HepG2 (cell line): ENCODE measurements around the gene SPINK7. TPM values are rescaled to one million over a fixed set of nuclear protein-coding genes. Genes with fewer than 3 reads are reported as not detected.

Experiments used
- ATAC-seq: fragments of 200-7000 bp; cut with Tn5 transposase; 3 replicates; pipeline ENCODE4 v1.9.1; 2020; ENCODE audit warnings: mild to moderate bottlenecking, moderate library complexity
- BruUV-seq: library from RNA; stranded (reverse); fragments of 400-500 nt; replicated peaks from 2 replicates; lab custom pipeline; 2021; lab: Mats Ljungman, UMichigan
- CTCF ChIA-PET: fragments of 300-600 bp; formaldehyde crosslinking; extraction: SDS; loops from one replicate; lab custom pipeline; 2021; ENCODE audit warnings: low total read pairs, inconsistent platforms, low intra/inter-chr PET ratio; lab: Yijun Ruan, JAX
- POLR2A ChIA-PET: fragments of 350-600 bp; sonication (Branson Sonifier 250); formaldehyde crosslinking; loops from one replicate; lab custom pipeline; 2020; ENCODE audit warnings: antibody characterized with exemption, inconsistent platforms; lab: Yijun Ruan, JAX
- DNase-seq: peaks from one replicate; pipeline ENCODE4 v3.0.0-alpha.2; 2015; ENCODE audit warnings: low spot score
- FAIRE-seq: peaks from 3 replicates; lab custom pipeline; 2011; peaks lifted over from hg19 to GRCh38; lab: Jason Lieb, UNC
- H2AFZ ChIP-seq: one replicate; pipeline ENCODE4 v1.6.1; 2011; ENCODE audit warnings: low read length, inconsistent platforms
- H3K27ac ChIP-seq: fragments of 300-600 bp; 3 replicates; pipeline ENCODE4 v1.8.0; 2011; ENCODE audit warnings: mixed run types, mild to moderate bottlenecking, mixed read lengths, low read length, inconsistent platforms; ENCODE audit not compliant: insufficient read depth; ENCODE audit errors: extremely low read length
- H3K27me3 ChIP-seq, 2 experiments: fragments of 200-600 bp in 1 of 2; 2 replicates in 1 of 2; 3 replicates in 1 of 2; pipeline versions ENCODE4 v1.6.0 to v1.8.0; 2011; ENCODE audit warnings: low read length in 2 of 2, mild to moderate bottlenecking in 2 of 2, moderate library complexity in 2 of 2, inconsistent platforms in 1 of 2; ENCODE audit not compliant: insufficient read depth in 2 of 2, control insufficient read depth in 1 of 2
- H3K36me3 ChIP-seq, 2 experiments: fragments of 200-600 bp in 1 of 2; replicated peaks in 1 of 2; 2 replicates in 1 of 2; 3 replicates in 1 of 2; pipeline versions ENCODE4 v1.5.1 to v1.8.0; 2011; ENCODE audit warnings: low read length in 2 of 2, inconsistent platforms in 1 of 2; ENCODE audit not compliant: insufficient read depth in 2 of 2, control insufficient read depth in 1 of 2
- H3K4me1 ChIP-seq: 2 replicates; pipeline ENCODE4 v1.5.1; 2012; ENCODE audit warnings: low read length, inconsistent platforms; ENCODE audit not compliant: insufficient read depth
- H3K4me2 ChIP-seq: 2 replicates; pipeline ENCODE4 v1.6.0; 2011; ENCODE audit warnings: low read depth, low read length, inconsistent platforms
- H3K4me3 ChIP-seq, 3 experiments: fragments of 200-600 bp in 1 of 3; sonication (generic), shearing (Covaris generic) in 1 of 3; replicated peaks in 1 of 3; 2 replicates each; pipeline ENCODE4 v1.5.1; 2011 to 2016; ENCODE audit warnings: low read length in 3 of 3, inconsistent platforms in 2 of 3, low read depth in 2 of 3, mild to moderate bottlenecking in 2 of 3, control low read depth in 1 of 3, mixed read lengths in 1 of 3; ENCODE audit not compliant: insufficient read depth in 1 of 3
- H3K79me2 ChIP-seq: one replicate; pipeline ENCODE4 v1.6.1; 2011; ENCODE audit warnings: low read length, inconsistent platforms; ENCODE audit not compliant: insufficient read depth
- H3K9ac ChIP-seq: 2 replicates; pipeline ENCODE4 v1.6.0; 2011; ENCODE audit warnings: mild to moderate bottlenecking, low read depth, low read length, inconsistent platforms; ENCODE audit not compliant: insufficient read depth
- H3K9me3 ChIP-seq: 2 replicates; pipeline ENCODE4 v1.5.1; 2012; ENCODE audit warnings: mild to moderate bottlenecking, low read length
- H4K20me1 ChIP-seq: 2 replicates; pipeline ENCODE4 v1.6.0; 2011; ENCODE audit warnings: inconsistent platforms, mild to moderate bottlenecking, low read length, moderate library complexity; ENCODE audit not compliant: insufficient read depth
- ARID5B ChIP-seq: IDR thresholded peaks from 2 replicates; pipeline ENCODE4 v1.4.0; 2020; ENCODE audit warnings: mild to moderate bottlenecking, missing genetic modification reagents
- REL ChIP-seq: sonication (generic); formaldehyde crosslinking; conservative IDR thresholded peaks from 2 replicates; pipeline ENCODE4 v1.8.0; 2022; ENCODE audit warnings: mild to moderate bottlenecking, missing genetic modification reagents, moderate library complexity
- YEATS4 ChIP-seq: sonication (generic); formaldehyde crosslinking; IDR thresholded peaks from 2 replicates; pipeline ENCODE4 v1.4.0; 2020; ENCODE audit warnings: missing genetic modification reagents, borderline replicate concordance
- ZNF580 ChIP-seq: IDR thresholded peaks from 2 replicates; pipeline ENCODE4 v1.6.1; 2016; ENCODE audit warnings: low read depth, borderline replicate concordance
- ZNF780A ChIP-seq: sonication (generic); formaldehyde crosslinking; IDR thresholded peaks from 2 replicates; pipeline ENCODE4 v1.8.0; 2022; ENCODE audit warnings: mild to moderate bottlenecking, missing genetic modification reagents, moderate library complexity
- WGBS: methylation state at CpG from one replicate; pipeline ENCODE4 v1.1.6; 2017; ENCODE audit warnings: low lambda C conversion rate; 5-methylcytosine and 5-hydroxymethylcytosine counted together
- in situ Hi-C: cut with HindIII; loops from 2 replicates; pipeline ENCODE4 v1.10.0; 2017; ENCODE audit warnings: low pct_unique_long_range_greater_than_20kb; ENCODE audit not compliant: extremely low pct_ligation_motif_present
- intact Hi-C: fragments of 100-400 bp; cut with micrococcal nuclease; formaldehyde crosslinking; loops from one replicate; pipeline ENCODE4 v1.10.0; 2022; ENCODE audit not compliant: unreplicated experiment
- polyA plus RNA-seq, 8 experiments: library from polyadenylated mRNA; depleted of rRNA in 3 of 8; stranded (reverse) in 7 of 8; unstranded in 1 of 8; fragments of >200 nt; fragmentation: Illumina TruSeq in 4 of 8; extraction: Trizol in 4 of 8; gene quantifications; 2 replicates each; pipeline versions ENCODE4 v1.2.1 to v1.2.3, GENCODE V29; 2011 to 2016; ENCODE audit warnings: low read depth in 4 of 8, missing spikeins in 1 of 8, mixed read lengths in 1 of 8; ENCODE audit not compliant: insufficient read depth in 1 of 8
- total RNA-seq, 5 experiments: library from RNA; depleted of rRNA; stranded (reverse); fragments of >200 nt; fragmentation: Illumina TruSeq; extraction: Trizol; gene quantifications; 2 replicates each; pipeline ENCODE4 v1.2.3, GENCODE V29; 2016; ENCODE audit warnings: low read depth in 1 of 5

The SPINK7 gene
- total and polyA plus RNA-seq, 2 of the 13 experiments (the other 11 are each of a cell fraction or from before 2014, with no cell fraction given), result 0.15 TPM; not detected in 1

- H3K79me2 ChIP-seq, result no peaks in the 10 kb centered on the region
- H4K20me1 ChIP-seq, result no peaks in the 10 kb centered on the region
- no peak overlapping the region for H2AFZ ChIP-seq
- no peak overlapping the region for H3K4me2 ChIP-seq
- intact Hi-C loops, result no loop called here
- no peak overlapping the region for H3K4me3 ChIP-seq
- in situ Hi-C loops, result no loop called here
- TF ChIP-seq ZNF580 (CRISPR knock-in tag), result no peak
- TF ChIP-seq ARID5B (CRISPR knock-in tag), result no peak
- TF ChIP-seq REL (CRISPR knock-in tag), result no peak
- TF ChIP-seq YEATS4, result no peak
- no peak for TF ChIP-seq ZNF780A (CRISPR knock-in tag)
- FAIRE-seq (no peak), DNase-seq (no peak), ATAC-seq (no peak)
- H3K27me3 ChIP-seq, result no peaks in the 10 kb centered on the region
- no peak overlapping the region for H3K27ac ChIP-seq
- H3K9ac ChIP-seq, result no peak overlapping the region
- no peaks in the 10 kb centered on the region for H3K36me3 ChIP-seq
- ChIA-PET POLR2A (no interaction called here), CTCF (no interaction called here)
- no TSS peak for BruUV-seq
- H3K9me3 ChIP-seq, result no peaks in the 10 kb centered on the region
- no peaks in the 10 kb centered on the region for H3K4me1 ChIP-seq
- WGBS, result 0% methylated on average over 1 of the region's 1 CpG
Observed at GRCh38 chr5:148306446-148306845, 5.8 kb upstream of the SPINK7 start.
